CD14-positive monocyte (primary cell): ENCODE measurements around the gene FBXO46. TPM values are rescaled to one million over a fixed set of nuclear protein-coding genes. Genes with fewer than 3 reads are reported as not detected.

Source experiments
- DNase-seq, 3 donors: peaks; one replicate each; pipeline ENCODE4 v3.0.0-alpha.2; 2011 to 2022
- H2AFZ ChIP-seq: 2 replicates; pipeline ENCODE4 v1.6.0; 2012; ENCODE audit warnings: mild to moderate bottlenecking, low read depth, low read length, inconsistent platforms; ENCODE audit not compliant: insufficient read depth, poor library complexity, severe bottlenecking
- H3K27ac ChIP-seq, 2 donors: 1 replicate in 1 of 2; 2 replicates in 1 of 2; pipeline ENCODE4 v1.5.1; 2012 to 2013; ENCODE audit warnings: low read length in 2 of 2, control low read depth in 1 of 2, inconsistent platforms in 1 of 2, low read depth in 1 of 2, mild to moderate bottlenecking in 1 of 2
- H3K27me3 ChIP-seq, 2 donors: one replicate each; pipeline versions ENCODE4 v1.6.0 to v1.6.1; 2011 to 2013; ENCODE audit warnings: low read length in 2 of 2; ENCODE audit not compliant: control insufficient read depth in 2 of 2, insufficient read depth in 2 of 2
- H3K36me3 ChIP-seq, 2 donors: replicated peaks in 1 of 2; 1 replicate in 1 of 2; 2 replicates in 1 of 2; pipeline versions ENCODE4 v1.5.1 to v1.6.1; 2012 to 2013; ENCODE audit warnings: low read length in 2 of 2, control low read depth in 1 of 2, inconsistent platforms in 1 of 2, mild to moderate bottlenecking in 1 of 2; ENCODE audit not compliant: insufficient read depth in 2 of 2, control insufficient read depth in 1 of 2
- H3K4me1 ChIP-seq, 2 donors: 1 replicate in 1 of 2; 2 replicates in 1 of 2; pipeline versions ENCODE4 v1.5.1 to v1.6.1; 2012 to 2013; ENCODE audit warnings: low read length in 2 of 2, control low read depth in 1 of 2, inconsistent platforms in 1 of 2, mild to moderate bottlenecking in 1 of 2, moderate library complexity in 1 of 2; ENCODE audit not compliant: insufficient read depth in 2 of 2, control insufficient read depth in 1 of 2
- H3K4me2 ChIP-seq: replicated peaks from 2 replicates; pipeline ENCODE3; 2012; ENCODE audit warnings: low read length, moderate library complexity, mild to moderate bottlenecking; ENCODE audit not compliant: poor library complexity, severe bottlenecking; ENCODE audit errors: extremely low read depth
- H3K4me3 ChIP-seq, 3 experiments: fragments of 200-600 bp in 1 of 3; sonication (generic) in 1 of 3; replicated peaks in 1 of 3; 1 replicate in 2 of 3; 2 replicates in 1 of 3; pipeline ENCODE4 v1.5.1; 2011 to 2013; ENCODE audit warnings: low read length in 3 of 3, mild to moderate bottlenecking in 3 of 3, control low read depth in 2 of 3, low read depth in 2 of 3, inconsistent platforms in 1 of 3, moderate library complexity in 1 of 3
- H3K79me2 ChIP-seq: 2 replicates; pipeline ENCODE4 v1.6.0; 2012; ENCODE audit warnings: mild to moderate bottlenecking, control low read depth, inconsistent platforms, low read length, moderate library complexity; ENCODE audit not compliant: insufficient read depth
- H3K9ac ChIP-seq: 2 replicates; pipeline ENCODE4 v1.6.0; 2017; ENCODE audit warnings: low read length, mild to moderate bottlenecking; ENCODE audit not compliant: insufficient read depth, poor library complexity, severe bottlenecking
- H3K9me3 ChIP-seq, 2 donors: replicated peaks in 1 of 2; 1 replicate in 1 of 2; 2 replicates in 1 of 2; pipeline versions ENCODE4 v1.5.1 to v1.6.1; 2012 to 2013; ENCODE audit warnings: low read length in 2 of 2, control low read depth in 1 of 2; ENCODE audit not compliant: control insufficient read depth in 1 of 2, insufficient read depth in 1 of 2
- H4K20me1 ChIP-seq: 2 replicates; pipeline ENCODE4 v1.6.0; 2012; ENCODE audit warnings: mild to moderate bottlenecking, low read length, control low read depth, moderate library complexity; ENCODE audit not compliant: insufficient read depth
- H3K27ac Mint-ChIP-seq, 7 donors: one replicate each; pipeline ENCODE4 v1.8.0; 2020; ENCODE audit warnings: mild to moderate bottlenecking in 7 of 7, mixed read lengths in 7 of 7, moderate library complexity in 6 of 7, inconsistent platforms in 2 of 7
- H3K27me3 Mint-ChIP-seq, 3 donors: one replicate each; pipeline ENCODE4 v1.8.0; 2021 to 2022; ENCODE audit warnings: low read depth in 3 of 3, mild to moderate bottlenecking in 3 of 3, mixed read lengths in 3 of 3, moderate library complexity in 3 of 3, inconsistent platforms in 1 of 3
- H3K36me3 Mint-ChIP-seq, 2 donors: one replicate each; pipeline ENCODE4 v1.8.0; 2020; ENCODE audit warnings: mixed read lengths in 2 of 2, inconsistent platforms in 1 of 2, mild to moderate bottlenecking in 1 of 2
- H3K4me1 Mint-ChIP-seq: one replicate; pipeline ENCODE4 v1.8.0; 2020; ENCODE audit warnings: mild to moderate bottlenecking, mixed read lengths
- H3K4me3 Mint-ChIP-seq, 2 donors: one replicate each; pipeline ENCODE4 v1.8.0; 2020; ENCODE audit warnings: mild to moderate bottlenecking in 2 of 2, mixed read lengths in 2 of 2, moderate library complexity in 1 of 2
- H3K9me3 Mint-ChIP-seq, 7 donors: one replicate each; pipeline ENCODE4 v1.8.0; 2020 to 2022; ENCODE audit warnings: mixed read lengths in 7 of 7, mild to moderate bottlenecking in 6 of 7, moderate library complexity in 6 of 7, inconsistent platforms in 2 of 7
- WGBS: methylation state at CpG from one replicate; pipeline ENCODE4 v1.1.5; 2013; ENCODE audit warnings: missing lambda C conversion rate; ENCODE audit not compliant: insufficient coverage; 5-methylcytosine and 5-hydroxymethylcytosine counted together
- intact Hi-C, 2 donors: fragments of 100-400 bp; cut with micrococcal nuclease; formaldehyde crosslinking; loops; one replicate each; pipeline versions ENCODE4 v1.15.0 to v1.15.1; 2023
- polyA plus RNA-seq, 3 donors: library from polyadenylated mRNA; depleted of rRNA in 1 of 3; unstranded in 2 of 3; stranded (reverse) in 1 of 3; fragments of 300-500 nt in 2 of 3; fragments of >200 nt in 1 of 3; fragmentation: Illumina TruSeq in 2 of 3; gene quantifications; 1 replicate in 2 of 3; 2 replicates in 1 of 3; pipeline ENCODE4 v1.2.3, GENCODE V29; 2012 to 2021
- TF ChIP-seq, protein P1 (sequence below): fragments of 200-600 bp; IDR thresholded peaks from one replicate; pipeline ENCODE4 v1.8.0; 2022; ENCODE audit warnings: antibody characterized with exemption, mild to moderate bottlenecking

The FBXO46 gene
- polyA plus RNA-seq, 3 donors = 3.8 to 6.8 (median 5.5) TPM

DNA sequence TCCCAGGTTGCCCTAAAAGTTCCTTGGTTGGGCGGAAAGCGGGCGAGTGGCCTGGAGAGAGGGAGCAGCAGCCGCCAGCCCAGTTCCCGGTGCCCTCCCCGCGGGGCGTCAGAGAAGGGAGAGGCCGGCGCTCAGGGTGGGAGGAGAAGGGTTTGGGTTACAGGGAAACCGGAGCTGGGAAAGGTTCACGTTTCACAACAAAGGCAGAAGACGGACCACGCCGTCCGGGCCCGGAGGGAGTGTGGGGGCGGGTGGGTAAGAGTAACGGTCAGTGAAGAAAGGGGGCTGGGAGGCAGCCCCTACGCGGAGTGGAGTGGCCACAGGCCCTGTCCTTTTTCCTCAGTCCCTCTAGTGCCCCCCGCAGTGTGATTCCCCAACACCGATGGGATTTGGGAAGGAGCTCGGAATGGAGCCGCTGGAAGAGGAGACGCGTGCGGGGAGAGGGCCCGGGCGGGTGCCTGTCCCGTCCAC is 36.7 kb upstream of the FBXO46 start:
- Mint-ChIP-seq H3K9me3 (peaks cover 0 to 20% (median 12%) of the 10 kb centered on the region in 7 donors), H3K4me1 (peaks cover 22% of the 10 kb centered on the region), H3K4me3 (peak overlapping the region in 1 of 2 donors; percentile 71), H3K27me3 (peaks cover 65 to 98% (median 77%) of the 10 kb centered on the region in 3 donors), H3K36me3 (peaks cover 4 to 6% of the 10 kb centered on the region in 2 donors), H3K27ac (no peak overlapping the region)
- Histone ChIP-seq H3K4me3 (no peak overlapping the region), H3K4me1 (peaks cover 27 to 35% of the 10 kb centered on the region in 2 donors), H3K27ac (no peak overlapping the region), H4K20me1 (peaks cover 35% of the 10 kb centered on the region), H3K9me3 (peaks cover 6 to 9% of the 10 kb centered on the region in 2 donors), H3K36me3 (no peaks in the 10 kb centered on the region), H3K9ac (no peak overlapping the region), H3K27me3 (peaks cover 41 to 90% of the 10 kb centered on the region in 2 donors), H2AFZ (no peak overlapping the region), H3K79me2 (no peaks in the 10 kb centered on the region), H3K4me2 (peak overlapping the region; percentile 87)
- TF ChIP-seq, protein P1, sequence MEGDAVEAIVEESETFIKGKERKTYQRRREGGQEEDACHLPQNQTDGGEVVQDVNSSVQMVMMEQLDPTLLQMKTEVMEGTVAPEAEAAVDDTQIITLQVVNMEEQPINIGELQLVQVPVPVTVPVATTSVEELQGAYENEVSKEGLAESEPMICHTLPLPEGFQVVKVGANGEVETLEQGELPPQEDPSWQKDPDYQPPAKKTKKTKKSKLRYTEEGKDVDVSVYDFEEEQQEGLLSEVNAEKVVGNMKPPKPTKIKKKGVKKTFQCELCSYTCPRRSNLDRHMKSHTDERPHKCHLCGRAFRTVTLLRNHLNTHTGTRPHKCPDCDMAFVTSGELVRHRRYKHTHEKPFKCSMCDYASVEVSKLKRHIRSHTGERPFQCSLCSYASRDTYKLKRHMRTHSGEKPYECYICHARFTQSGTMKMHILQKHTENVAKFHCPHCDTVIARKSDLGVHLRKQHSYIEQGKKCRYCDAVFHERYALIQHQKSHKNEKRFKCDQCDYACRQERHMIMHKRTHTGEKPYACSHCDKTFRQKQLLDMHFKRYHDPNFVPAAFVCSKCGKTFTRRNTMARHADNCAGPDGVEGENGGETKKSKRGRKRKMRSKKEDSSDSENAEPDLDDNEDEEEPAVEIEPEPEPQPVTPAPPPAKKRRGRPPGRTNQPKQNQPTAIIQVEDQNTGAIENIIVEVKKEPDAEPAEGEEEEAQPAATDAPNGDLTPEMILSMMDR = no peak
- WGBS = 59% methylated on average over 26 of the region's 31 CpGs
- DNase-seq = no peak
- intact Hi-C loops = no loop called here

DNA sequence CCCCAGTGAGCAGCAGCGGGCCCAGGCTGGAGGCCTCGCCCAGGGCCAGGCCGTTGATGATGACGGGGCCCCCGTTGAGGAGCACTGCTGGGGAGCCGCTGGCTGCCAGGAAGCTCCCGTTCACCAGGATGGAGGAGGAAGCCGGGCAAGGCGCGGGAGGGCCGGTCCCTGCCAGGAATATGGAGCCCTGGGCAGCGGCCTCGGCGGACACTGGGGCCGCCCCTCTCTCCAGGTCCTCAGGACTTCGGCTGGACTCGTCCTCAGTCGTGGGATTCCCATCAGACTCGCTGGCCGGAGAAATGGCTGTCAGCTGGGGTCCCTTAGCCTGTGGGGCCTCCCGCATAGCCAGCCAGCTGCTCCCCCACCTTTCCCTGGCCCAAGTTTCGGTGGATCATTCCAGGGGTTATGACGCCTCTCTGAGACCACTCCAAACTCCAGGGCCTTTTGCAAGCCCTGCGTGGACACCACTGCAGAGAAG is 36.2 kb upstream of the FBXO46 start:
- Mint-ChIP-seq H3K36me3 (peaks cover 4 to 6% of the 10 kb centered on the region in 2 donors), H3K27me3 (peaks cover 64 to 97% (median 77%) of the 10 kb centered on the region in 3 donors), H3K4me1 (peaks cover 22% of the 10 kb centered on the region), H3K4me3 (peak overlapping the region in 1 of 2 donors; percentile 71), H3K27ac (no peak overlapping the region), H3K9me3 (peaks cover 0 to 20% (median 11%) of the 10 kb centered on the region in 7 donors)
- Histone ChIP-seq H4K20me1 (peaks cover 29% of the 10 kb centered on the region), H3K4me3 (no peak overlapping the region), H3K9ac (no peak overlapping the region), H3K27ac (no peak overlapping the region), H3K4me1 (peaks cover 27 to 35% of the 10 kb centered on the region in 2 donors), H2AFZ (no peak overlapping the region), H3K79me2 (no peaks in the 10 kb centered on the region), H3K4me2 (no peak overlapping the region), H3K9me3 (peaks cover 6 to 7% of the 10 kb centered on the region in 2 donors), H3K27me3 (peaks cover 36 to 84% of the 10 kb centered on the region in 2 donors), H3K36me3 (no peaks in the 10 kb centered on the region)
- 88% methylated on average over 23 of the region's 24 CpGs for WGBS
- TF ChIP-seq, protein P1 = no peak
- intact Hi-C loops = no loop called here
- no peak for DNase-seq
